Measurements from ENCODE around the gene PIH1D1. TPM values are rescaled to one million over a fixed set of nuclear protein-coding genes. Genes with fewer than 3 reads are reported as not detected.

PIH1D1 gene
- total and polyA plus RNA-seq, 7 experiments from 2014 or later, result 62.7 to 183 (median 147) TPM

DNA sequence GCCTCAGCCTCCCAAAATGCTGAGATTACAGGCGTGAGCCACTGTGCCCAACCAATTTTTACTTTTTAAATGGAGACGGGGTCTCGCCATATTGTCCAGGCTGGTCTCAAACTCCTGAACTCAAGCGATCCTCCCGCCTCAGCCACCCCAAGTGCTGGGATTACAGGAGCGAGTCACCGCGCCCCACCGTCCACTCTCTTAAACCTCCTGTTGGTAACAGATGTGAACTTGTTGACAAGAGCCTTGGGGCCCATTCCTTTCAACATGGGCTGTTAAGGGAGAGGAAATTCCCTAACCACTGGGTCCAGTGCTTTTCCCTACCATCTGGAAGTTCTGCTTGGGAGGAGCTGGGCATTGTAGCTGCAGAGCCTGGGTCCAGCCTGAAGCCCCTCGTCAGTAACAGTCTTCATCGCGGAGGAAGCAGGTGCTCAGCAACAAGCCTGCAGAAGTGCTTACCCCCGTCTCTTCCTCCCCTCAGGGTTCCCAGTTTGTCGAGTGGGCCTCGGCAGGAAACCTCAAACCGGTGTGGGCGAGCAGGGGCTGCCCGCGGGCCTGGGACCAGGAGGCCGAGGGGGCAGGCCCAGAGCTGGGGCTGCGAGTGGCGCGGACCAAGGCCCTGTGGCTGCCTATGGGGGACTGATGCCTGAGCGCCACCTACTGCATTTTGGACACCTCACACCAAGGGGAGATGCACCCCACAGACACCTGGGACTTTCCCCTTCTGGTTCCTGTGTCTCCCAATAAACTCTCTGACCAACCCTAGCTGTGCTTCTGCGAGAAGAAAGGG, 18.4 kb upstream of the PIH1D1 start:
- no peaks in the 10 kb centered on the region for H3K27me3 Mint-ChIP-seq
- no peaks in the 10 kb centered on the region for H3K9me3 Mint-ChIP-seq
- peaks cover 55 to 59% of the 10 kb centered on the region in 2 donors for H3K4me1 ChIP-seq (ENCODE audit: control insufficient read depth in 2 of 2, insufficient read depth in 2 of 2, low read length in 2 of 2)
- peaks cover 0 to 28% (median 3%) of the 10 kb centered on the region in 3 experiments for H3K36me3 ChIP-seq (ENCODE audit: control insufficient read depth in 2 of 3, insufficient read depth in 3 of 3, low read length in 3 of 3)
- H3K4me3 Mint-ChIP-seq, result peak overlapping the region; percentile 52 to 71 (median 62)
- CTCF ChIA-PET, result interaction anchor here (0.6 to 5.9 kb wide), 17 partner anchors 9 to 719 kb away, joined by 3 to 83 read pairs (median 4); partner anchors contain the start of genes ALDH16A1, GFY, PIH1D1 and RPS11
- peak; percentile 58 to 89 (median 79) for DNase-seq
- H3K36me3 Mint-ChIP-seq, result peaks cover 0 to 13% (median 5%) of the 10 kb centered on the region in 5 donors
- no peaks in the 10 kb centered on the region for H3K9me3 ChIP-seq (ENCODE audit: control insufficient read depth in 2 of 3, low read length in 3 of 3)
- intact Hi-C loops (cut with micrococcal nuclease), result loop anchor here (1.0 to 10.0 kb wide), 7 partner anchors 17 to 355 kb away; partner anchors contain the start of genes ALDH16A1 (in 2 of the 2), C19orf73 (in 1 of the 2), LIN7B (in 1 of the 2) and PPFIA3 (in 1 of the 2)
- POLR2A ChIA-PET, result interaction anchor here (0.6 to 6.2 kb wide), 20 partner anchors 16 to 207 kb away, joined by 3 to 226 read pairs (median 5); partner anchors contain the start of genes ALDH16A1, NOSIP, PIH1D1 and PRMT1
- ATAC-seq, result peak; percentile 54
- peak overlapping the region; percentile 97 for H3K27ac ChIP-seq (ENCODE audit: low read depth, low read length)
- H3K27ac Mint-ChIP-seq, result peak overlapping the region; percentile 94 to 100 (median 100)
- no peaks in the 10 kb centered on the region for H3K27me3 ChIP-seq (ENCODE audit: control insufficient read depth in 2 of 2, insufficient read depth in 2 of 2, low read length in 2 of 2)
- peaks cover 24 to 56% (median 40%) of the 10 kb centered on the region in 7 donors for H3K4me1 Mint-ChIP-seq
- H3K4me3 ChIP-seq (ENCODE audit: low read length), result peak overlapping the region; percentile 1

DNA sequence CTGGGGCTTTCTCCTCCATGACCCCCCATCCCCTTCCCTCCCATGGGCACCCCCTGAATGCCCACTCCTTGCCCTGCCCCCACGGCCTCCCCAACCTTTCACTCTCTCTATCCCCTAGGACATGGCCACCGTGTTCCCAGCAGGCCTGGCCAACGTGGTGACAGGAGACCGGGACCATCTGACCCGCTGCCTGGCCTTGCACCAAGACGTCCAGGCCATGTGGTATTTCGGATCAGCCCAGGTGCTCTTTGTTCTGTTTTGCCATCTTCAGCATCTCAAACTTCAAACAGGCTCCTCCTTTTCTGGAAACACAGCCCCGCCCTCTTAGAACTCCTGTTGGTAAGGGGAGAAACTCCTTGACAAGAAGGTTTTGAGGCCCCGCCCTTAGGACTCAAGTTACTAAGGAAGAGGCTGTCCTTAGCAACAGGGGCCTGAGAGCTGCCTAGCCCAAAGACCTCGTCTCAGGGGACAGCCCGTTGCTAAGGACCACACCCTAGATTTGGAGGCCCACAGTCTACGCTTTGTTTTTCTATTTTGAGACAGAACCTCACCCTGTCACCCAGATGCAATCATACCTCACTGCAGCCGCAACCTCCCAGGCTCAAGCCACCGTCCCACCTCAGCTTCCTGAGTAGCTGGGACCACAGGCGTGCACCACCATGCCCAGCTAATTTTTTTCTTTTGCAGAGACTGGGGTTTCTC, 17.3 kb upstream of the PIH1D1 start:
- Histone ChIP-seq H3K27ac (ENCODE audit: low read depth, low read length) (peak overlapping the region; percentile 97), H3K36me3 (ENCODE audit: control insufficient read depth in 2 of 3, insufficient read depth in 3 of 3, low read length in 3 of 3) (peaks cover 0 to 33% (median 3%) of the 10 kb centered on the region in 3 experiments), H3K4me3 (ENCODE audit: low read length) (peak overlapping the region; percentile 10), H3K9me3 (ENCODE audit: control insufficient read depth in 2 of 3, low read length in 3 of 3) (no peaks in the 10 kb centered on the region), H3K27me3 (ENCODE audit: control insufficient read depth in 2 of 2, insufficient read depth in 2 of 2, low read length in 2 of 2) (no peaks in the 10 kb centered on the region), H3K4me1 (ENCODE audit: control insufficient read depth in 2 of 2, insufficient read depth in 2 of 2, low read length in 2 of 2) (peaks cover 55 to 59% of the 10 kb centered on the region in 2 donors)
- CTCF ChIA-PET, result interaction anchor here (0.5 to 5.9 kb wide), 9 partner anchors 10 to 137 kb away, joined by 3 to 83 read pairs (median 10); partner anchors contain the start of genes ALDH16A1 and PIH1D1
- H3K27me3 Mint-ChIP-seq, result no peaks in the 10 kb centered on the region
- H3K4me3 Mint-ChIP-seq, result peak overlapping the region; percentile 73 to 91 (median 81)
- intact Hi-C loops (cut with micrococcal nuclease), result loop anchor here (1.0 to 2.0 kb wide), 4 partner anchors 16 to 242 kb away; partner anchors contain the start of genes ALDH16A1 (in 2 of the 2) and RPS11 (in 1 of the 2)
- no peaks in the 10 kb centered on the region for H3K9me3 Mint-ChIP-seq
- peaks cover 0 to 7% (median 4%) of the 10 kb centered on the region in 5 donors for H3K36me3 Mint-ChIP-seq
- peaks cover 23 to 56% (median 40%) of the 10 kb centered on the region in 7 donors for H3K4me1 Mint-ChIP-seq
- DNase-seq (peak; percentile 59 to 98 (median 95)), ATAC-seq (peak; percentile 87)
- POLR2A ChIA-PET, result interaction anchor here (1.1 to 6.2 kb wide), 7 partner anchors 15 to 208 kb away, joined by 4 to 226 read pairs (median 6); partner anchors contain the start of genes ALDH16A1, PIH1D1, PRMT1 and RPL13A
- H3K27ac Mint-ChIP-seq, result peak overlapping the region; percentile 94 to 100 (median 100)

DNA sequence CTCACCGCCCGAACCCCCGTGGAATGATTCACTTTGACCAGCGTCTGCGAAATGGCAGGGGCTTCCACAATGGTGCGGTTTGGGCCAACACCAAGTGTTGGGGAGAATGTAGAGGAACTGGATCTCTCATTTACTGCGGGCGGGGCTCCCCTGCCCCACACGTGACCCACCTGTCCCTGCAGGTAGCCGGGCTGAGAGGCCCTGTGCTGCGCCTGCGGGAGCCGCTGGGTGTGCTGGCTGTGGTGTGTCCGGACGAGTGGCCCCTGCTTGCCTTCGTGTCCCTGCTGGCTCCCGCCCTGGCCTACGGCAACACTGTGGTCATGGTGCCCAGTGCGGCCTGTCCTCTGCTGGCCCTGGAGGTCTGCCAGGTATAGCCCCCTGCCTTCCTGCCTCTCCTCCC, 16.6 kb upstream of the PIH1D1 start:
- no peaks in the 10 kb centered on the region for H3K9me3 ChIP-seq (ENCODE audit: control insufficient read depth in 2 of 3, low read length in 3 of 3)
- H3K27me3 Mint-ChIP-seq, result no peaks in the 10 kb centered on the region
- no peaks in the 10 kb centered on the region for H3K27me3 ChIP-seq (ENCODE audit: control insufficient read depth in 2 of 2, insufficient read depth in 2 of 2, low read length in 2 of 2)
- peaks cover 23 to 52% (median 34%) of the 10 kb centered on the region in 7 donors for H3K4me1 Mint-ChIP-seq
- DNase-seq (no peak), ATAC-seq (no peak)
- peaks cover 0 to 36% (median 3%) of the 10 kb centered on the region in 3 experiments for H3K36me3 ChIP-seq (ENCODE audit: control insufficient read depth in 2 of 3, insufficient read depth in 3 of 3, low read length in 3 of 3)
- no peaks in the 10 kb centered on the region for H3K9me3 Mint-ChIP-seq
- H3K4me3 ChIP-seq (ENCODE audit: low read length), result no peak overlapping the region
- H3K27ac Mint-ChIP-seq, result peak overlapping the region; percentile 94 to 100 (median 100)
- intact Hi-C loops (cut with micrococcal nuclease), result loop anchor here in 1 of 2 donors (2.0 kb wide), 1 partner anchor 241 kb away; no protein-coding TSS in a partner anchor
- ChIA-PET POLR2A (interaction anchor here (6.2 kb wide), 1 partner anchor 15 kb away, joined by 226 read pairs; the partner anchor contains the start of genes ALDH16A1 and PIH1D1), CTCF (interaction anchor here (0.7 to 4.9 kb wide), 2 partner anchors 77 kb away, joined by 4 to 28 read pairs; no protein-coding TSS in a partner anchor)
- peak overlapping the region; percentile 97 for H3K27ac ChIP-seq (ENCODE audit: low read depth, low read length)
- H3K4me1 ChIP-seq (ENCODE audit: control insufficient read depth in 2 of 2, insufficient read depth in 2 of 2, low read length in 2 of 2), result peaks cover 48 to 52% of the 10 kb centered on the region in 2 donors
- peak overlapping the region in 7 of 10 donors; percentile 17 to 91 (median 74) for H3K4me3 Mint-ChIP-seq
- H3K36me3 Mint-ChIP-seq, result peaks cover 0 to 7% (median 4%) of the 10 kb centered on the region in 5 donors

DNA sequence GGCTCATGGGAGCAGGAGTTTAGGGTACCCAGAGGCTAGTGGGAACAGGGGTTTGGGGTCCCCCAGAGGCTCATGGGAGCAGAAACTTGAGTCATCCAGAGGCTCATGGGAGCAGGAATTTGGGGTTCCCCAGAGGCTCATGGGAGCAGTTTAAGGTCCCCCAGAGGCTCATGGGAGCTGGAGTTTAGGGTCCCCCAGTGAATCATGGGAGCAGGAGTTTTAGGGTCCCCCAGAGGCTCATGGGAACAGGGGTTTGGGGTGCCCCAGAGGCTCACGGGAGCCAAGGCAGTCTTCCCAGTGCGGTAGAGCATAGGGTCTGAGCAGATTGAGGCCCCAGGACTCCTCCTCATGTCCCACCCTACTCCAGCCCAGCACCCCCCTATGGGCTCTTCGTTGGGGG, 13.8 kb upstream of the PIH1D1 start:
- peak overlapping the region in 8 of 9 donors; percentile 46 to 87 (median 76) for H3K27ac Mint-ChIP-seq
- Histone ChIP-seq H3K36me3 (ENCODE audit: control insufficient read depth in 2 of 3, insufficient read depth in 3 of 3, low read length in 3 of 3) (peaks cover 0 to 46% (median 3%) of the 10 kb centered on the region in 3 experiments), H3K27ac (ENCODE audit: low read depth, low read length) (peak overlapping the region; percentile 61), H3K4me3 (ENCODE audit: low read length) (no peak overlapping the region), H3K9me3 (ENCODE audit: control insufficient read depth in 2 of 3, low read length in 3 of 3) (no peaks in the 10 kb centered on the region), H3K27me3 (ENCODE audit: control insufficient read depth in 2 of 2, insufficient read depth in 2 of 2, low read length in 2 of 2) (no peaks in the 10 kb centered on the region), H3K4me1 (ENCODE audit: control insufficient read depth in 2 of 2, insufficient read depth in 2 of 2, low read length in 2 of 2) (peaks cover 24 to 26% of the 10 kb centered on the region in 2 donors)
- no peaks in the 10 kb centered on the region for H3K9me3 Mint-ChIP-seq
- no peaks in the 10 kb centered on the region for H3K27me3 Mint-ChIP-seq
- ChIA-PET POLR2A (interaction anchor here (0.8 to 3.0 kb wide), 6 partner anchors 9 to 22 kb away, joined by 3 to 15 read pairs (median 6); partner anchors contain the start of genes ALDH16A1, PIH1D1 and RPL13A), CTCF (interaction anchor here (0.6 to 1.4 kb wide), 3 partner anchors 8 to 79 kb away, joined by 3 to 7 read pairs (median 3); partner anchors contain the start of gene FLT3LG)
- DNase-seq (no peak), ATAC-seq (no peak)
- H3K4me1 Mint-ChIP-seq, result peaks cover 13 to 25% (median 14%) of the 10 kb centered on the region in 7 donors
- peaks cover 0 to 8% (median 4%) of the 10 kb centered on the region in 5 donors for H3K36me3 Mint-ChIP-seq
- intact Hi-C loops (cut with micrococcal nuclease), result no loop called here
- H3K4me3 Mint-ChIP-seq, result no peak overlapping the region

DNA sequence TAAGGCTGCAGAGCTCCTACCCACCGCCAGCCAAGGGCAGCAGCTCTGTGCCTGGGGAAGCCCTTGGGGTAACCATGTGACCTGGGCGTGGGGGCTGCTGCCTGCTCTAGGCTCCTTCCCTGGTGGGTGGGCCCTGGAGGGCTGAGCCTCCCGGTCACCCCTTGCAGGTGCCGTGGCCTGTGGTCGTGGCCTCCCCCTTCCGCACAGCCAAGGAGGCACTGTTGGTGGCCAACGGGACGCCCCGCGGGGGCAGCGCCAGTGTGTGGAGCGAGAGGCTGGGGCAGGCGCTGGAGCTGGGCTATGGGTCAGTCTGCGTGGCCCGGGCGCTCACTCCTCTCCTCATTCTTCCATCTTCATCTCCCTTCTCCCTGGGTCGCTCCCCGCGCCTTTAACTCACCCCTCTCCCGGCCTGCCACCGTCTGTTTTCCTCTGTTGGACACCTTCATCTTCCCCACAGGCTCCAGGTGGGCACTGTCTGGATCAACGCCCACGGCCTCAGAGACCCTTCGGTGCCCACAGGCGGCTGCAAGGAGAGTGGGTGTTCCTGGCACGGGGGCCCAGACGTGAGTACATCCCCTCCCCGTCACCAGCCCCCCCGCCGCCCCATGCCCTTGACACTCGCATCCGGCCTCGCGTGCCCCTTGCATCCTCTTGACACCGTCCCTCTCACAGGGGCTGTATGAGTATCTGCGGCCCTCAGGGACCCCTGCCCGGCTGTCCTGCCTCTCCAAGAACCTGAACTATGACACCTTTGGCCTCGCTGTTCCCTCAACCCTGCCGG, 12.5 kb upstream of the PIH1D1 start:
- Mint-ChIP-seq H3K27me3 (no peaks in the 10 kb centered on the region), H3K4me3 (no peak overlapping the region), H3K9me3 (no peaks in the 10 kb centered on the region), H3K36me3 (peaks cover 0 to 8% (median 4%) of the 10 kb centered on the region in 5 donors), H3K4me1 (peaks cover 6 to 15% (median 8%) of the 10 kb centered on the region in 7 donors), H3K27ac (peak overlapping the region in 7 of 9 donors; percentile 46 to 87 (median 78))
- DNase-seq (no peak), ATAC-seq (no peak)
- intact Hi-C loops (cut with micrococcal nuclease), result no loop called here
- CTCF ChIA-PET, result interaction anchor here (0.9 to 1.4 kb wide), 2 partner anchors 9 kb away, joined by 3 read pairs; partner anchors contain the start of gene FLT3LG
- no peaks in the 10 kb centered on the region for H3K27me3 ChIP-seq (ENCODE audit: control insufficient read depth in 2 of 2, insufficient read depth in 2 of 2, low read length in 2 of 2)
- no peak overlapping the region for H3K4me3 ChIP-seq (ENCODE audit: low read length)
- H3K36me3 ChIP-seq (ENCODE audit: control insufficient read depth in 2 of 3, insufficient read depth in 3 of 3, low read length in 3 of 3), result peaks cover 0 to 57% (median 3%) of the 10 kb centered on the region in 3 experiments
- H3K4me1 ChIP-seq (ENCODE audit: control insufficient read depth in 2 of 2, insufficient read depth in 2 of 2, low read length in 2 of 2), result peaks cover 16% of the 10 kb centered on the region in 2 donors
- H3K27ac ChIP-seq (ENCODE audit: low read depth, low read length), result peak overlapping the region; percentile 29
- no peaks in the 10 kb centered on the region for H3K9me3 ChIP-seq (ENCODE audit: control insufficient read depth in 2 of 3, low read length in 3 of 3)
- POLR2A ChIA-PET, result interaction anchor here (0.6 to 3.0 kb wide), 2 partner anchors 8 to 216 kb away, joined by 3 to 15 read pairs; no protein-coding TSS in a partner anchor
